NCI-H1105 treated with DMSO at 0.1 percent for 48 hours (cell line): ENCODE measurements around the gene TRIP6.
A peak's percentile ranks its signal among the peaks of the same experiment; 100 is the strongest.

Source experiments
- DNase-seq: peaks from one replicate; lab custom pipeline; 2025; lab: John Stamatoyannopoulos, UW

Gene TRIP6

DNA sequence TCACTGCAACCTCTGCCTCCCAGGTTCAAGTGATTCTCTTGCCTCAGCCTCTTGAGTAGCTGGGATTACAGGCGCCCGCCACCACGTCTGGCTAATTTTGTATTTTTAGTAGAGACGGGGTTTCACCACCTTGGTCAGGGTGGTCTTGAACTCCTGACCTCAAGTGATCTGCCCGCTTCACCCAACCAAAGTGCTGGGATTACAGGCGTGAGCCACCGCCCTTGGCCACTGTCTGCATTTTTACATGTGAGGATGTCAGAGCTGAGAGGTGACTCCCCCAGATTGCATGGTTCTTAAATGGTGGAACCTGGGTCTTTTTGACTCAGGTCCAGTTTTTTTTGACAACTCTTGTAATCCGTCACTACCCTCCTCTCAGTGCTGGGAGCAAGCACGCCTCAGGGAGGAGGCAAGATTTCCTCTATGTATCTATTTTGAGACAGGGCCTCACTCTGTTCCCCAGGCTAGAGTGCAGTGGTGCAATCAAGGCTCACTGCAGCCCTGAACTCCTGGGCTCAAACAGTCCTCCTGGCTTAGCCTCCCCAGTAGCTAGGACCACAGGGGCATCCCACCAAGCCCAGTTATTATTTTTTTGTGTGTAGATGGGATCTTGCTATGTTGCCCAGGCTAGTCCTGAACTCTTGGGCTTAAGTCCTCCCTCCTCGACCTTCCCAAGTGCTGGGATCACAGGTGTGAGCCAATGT is 6.6 kb downstream of the TRIP6 start:
- no peak for DNase-seq

DNA sequence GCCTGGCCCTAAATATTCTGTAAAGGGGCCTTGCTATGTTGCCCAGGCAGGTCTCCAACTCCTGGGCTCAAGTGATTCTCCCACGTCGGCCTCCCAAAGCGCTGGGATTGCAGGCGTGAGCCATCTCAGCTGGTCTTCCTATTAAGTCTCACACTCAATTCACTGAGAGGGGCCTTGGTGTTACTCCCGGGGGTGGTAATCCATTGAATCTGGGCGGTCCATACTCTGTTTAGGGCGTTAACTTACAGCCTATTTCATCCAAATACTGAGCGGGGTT is 7.1 kb downstream of the TRIP6 start:
- DNase-seq, result peak; percentile 46

DNA sequence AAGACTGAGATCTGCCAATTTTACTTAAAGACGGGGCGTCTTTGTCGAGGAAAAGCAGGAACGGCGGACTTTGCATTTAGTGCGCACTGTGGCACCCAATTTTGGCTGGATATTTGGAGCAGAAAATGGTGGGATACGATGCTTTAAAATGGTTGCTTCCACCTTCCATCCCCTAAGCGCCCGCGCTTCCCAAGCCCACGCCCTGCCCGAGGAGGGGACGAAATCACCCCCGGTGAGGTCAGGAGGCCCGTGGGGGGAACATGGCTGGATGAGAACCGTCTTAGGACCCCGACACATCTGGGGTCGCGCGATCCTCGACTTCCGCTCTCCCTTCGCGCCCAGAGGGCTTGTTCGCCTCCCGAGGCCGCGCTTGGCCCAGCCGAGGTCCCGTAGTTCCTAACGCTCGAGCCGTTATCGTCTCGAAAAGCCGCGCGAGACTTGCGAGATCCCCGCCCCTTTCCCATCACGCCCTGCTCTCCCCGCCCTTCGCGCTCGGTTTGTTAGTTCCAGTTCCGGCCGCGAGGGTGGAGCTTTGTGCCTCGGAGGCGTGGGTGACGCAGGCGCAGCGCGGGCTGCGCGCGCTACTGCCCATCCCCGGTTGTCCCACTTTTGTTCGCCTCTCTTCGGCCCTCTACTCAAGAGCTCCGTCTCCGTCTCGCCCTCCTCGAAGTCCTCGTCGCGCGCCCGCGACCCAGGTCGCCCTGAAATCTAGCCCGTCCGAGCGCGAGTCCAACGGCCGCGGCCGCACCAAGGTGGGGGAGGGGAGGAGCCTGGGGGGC is 7.6 kb downstream of the TRIP6 start, which contains the start of gene SRRT:
SRRT (plus strand) TSS at position 527 of the 779 bp plus-strand sequence. CDS start 488 bp downstream, outside the sequence.
- peak; percentile 97 for DNase-seq

DNA sequence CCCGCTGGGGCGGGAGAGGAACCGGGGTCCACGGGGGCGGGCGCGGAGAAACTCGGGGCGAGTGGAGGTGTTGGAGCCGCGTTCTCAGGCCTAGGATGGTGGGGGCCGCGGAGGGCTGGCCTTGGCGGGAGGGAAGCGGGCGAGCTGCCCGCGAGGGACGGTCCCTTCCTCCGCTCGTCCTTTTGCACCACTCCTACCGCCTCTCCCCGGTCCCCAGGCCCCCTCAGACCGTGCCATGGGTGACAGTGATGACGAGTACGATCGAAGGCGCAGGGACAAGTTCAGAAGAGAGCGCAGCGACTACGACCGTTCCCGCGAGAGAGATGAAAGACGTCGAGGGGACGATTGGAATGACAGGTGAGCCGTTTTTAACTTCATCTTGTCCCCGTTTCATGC is 8.2 kb downstream of the TRIP6 start:
- DNase-seq, result no peak

DNA sequence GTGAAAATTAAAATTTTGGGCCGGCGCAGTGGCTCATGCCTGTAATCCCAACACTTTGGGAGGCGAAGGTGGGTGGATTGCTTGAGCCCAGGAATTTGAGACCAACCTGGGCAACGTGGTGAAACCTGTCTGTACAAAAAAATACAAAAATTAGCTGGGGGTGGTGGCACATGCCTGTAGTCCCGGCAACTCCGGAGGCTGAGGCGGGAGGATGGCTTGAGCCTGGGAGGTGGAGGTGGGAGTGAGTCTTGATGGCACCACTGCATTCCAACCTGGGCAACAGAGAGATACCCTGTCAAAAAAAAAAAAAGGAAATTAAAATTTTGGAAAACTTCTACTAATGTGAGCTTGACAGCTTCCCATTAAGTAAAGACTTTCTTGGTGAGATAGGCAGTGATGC is 10.8 kb downstream of the TRIP6 start:
- no peak for DNase-seq

DNA sequence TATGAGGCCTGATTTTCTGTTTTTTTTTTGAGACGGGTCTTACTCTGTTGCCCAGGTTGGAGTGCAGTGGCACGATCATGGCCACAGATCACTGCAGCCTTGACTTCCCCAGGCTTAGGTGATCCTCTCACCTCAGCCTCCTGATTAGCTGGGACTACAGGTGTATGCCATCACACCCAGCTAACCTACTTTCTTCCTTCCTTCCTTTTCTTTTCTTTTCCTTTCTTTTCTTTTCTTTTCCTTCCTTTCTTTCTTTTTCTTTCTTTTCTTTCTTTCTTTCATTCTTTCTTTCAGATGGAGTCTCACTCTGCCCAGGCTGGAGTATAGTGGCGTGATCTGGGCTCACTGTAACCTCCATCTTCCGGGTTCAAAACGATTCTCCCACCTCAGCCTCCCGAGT is 11.5 kb downstream of the TRIP6 start:
- no peak for DNase-seq

DNA sequence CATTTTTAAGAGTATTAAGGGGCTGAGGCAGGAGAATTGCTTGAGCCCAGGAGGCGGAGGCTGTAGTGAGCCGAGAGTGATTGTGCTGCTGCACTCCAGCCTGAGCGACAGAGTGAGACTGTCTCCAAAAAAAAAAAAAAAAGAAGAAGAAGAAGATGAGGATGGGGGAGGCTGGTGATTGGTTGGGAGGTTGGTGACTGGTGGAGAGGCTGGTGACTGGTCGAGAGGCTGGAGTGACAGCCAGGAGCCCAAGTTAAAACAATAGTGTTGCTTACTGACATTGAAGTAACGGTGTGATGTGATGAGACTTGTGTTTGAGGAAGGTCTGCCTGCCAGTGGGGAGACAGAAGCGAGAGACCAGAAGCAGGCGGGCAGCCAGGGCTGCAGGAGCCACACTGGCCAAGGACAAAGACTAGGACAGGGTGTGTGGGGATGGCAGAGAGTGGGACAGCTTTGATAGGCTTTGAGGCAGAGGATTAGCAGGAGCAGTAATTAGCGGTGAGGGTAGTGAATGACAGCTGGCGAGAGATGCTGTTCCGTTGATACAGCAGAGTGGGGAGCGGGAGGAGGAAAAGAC is 12.6 kb downstream of the TRIP6 start:
- DNase-seq, result no peak

DNA sequence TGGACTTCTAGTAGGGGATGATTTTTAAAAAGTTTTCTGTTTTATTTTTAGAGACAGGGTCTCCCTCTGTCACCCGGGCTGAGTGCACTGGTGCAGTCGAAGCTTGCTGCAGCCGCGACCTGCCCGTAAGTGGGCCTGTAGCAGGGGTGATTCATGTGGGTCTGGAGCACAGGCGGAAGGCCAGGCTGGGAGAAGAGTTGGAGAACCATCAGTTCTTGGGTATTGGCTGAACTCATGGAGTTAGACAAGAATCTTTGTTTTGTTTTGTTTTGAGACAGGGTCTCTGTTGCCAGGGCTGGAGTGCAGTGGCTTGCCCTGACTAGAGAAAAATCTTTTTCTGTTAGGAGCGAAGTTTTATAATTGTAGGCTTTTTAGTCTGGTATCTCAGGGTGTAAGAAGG is 13.5 kb downstream of the TRIP6 start:
- DNase-seq, result no peak

DNA sequence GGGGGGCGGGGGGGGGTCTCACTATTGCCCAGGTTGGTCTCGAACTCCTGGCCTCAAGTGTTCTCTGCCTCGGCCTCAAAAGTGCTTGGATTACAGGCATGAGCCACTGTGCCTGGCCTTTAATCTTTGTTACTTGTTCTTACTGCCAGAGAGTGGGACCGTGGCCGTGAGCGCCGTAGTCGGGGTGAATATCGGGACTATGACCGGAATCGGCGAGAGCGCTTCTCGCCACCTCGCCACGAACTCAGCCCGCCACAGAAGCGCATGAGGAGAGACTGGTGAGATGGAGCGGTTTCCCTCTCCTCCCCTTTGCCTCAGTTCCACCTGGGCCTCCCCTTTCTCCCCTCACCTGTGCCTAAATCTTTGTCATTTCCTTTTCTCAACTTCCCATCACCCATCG is 13.9 kb downstream of the TRIP6 start:
- no peak for DNase-seq

DNA sequence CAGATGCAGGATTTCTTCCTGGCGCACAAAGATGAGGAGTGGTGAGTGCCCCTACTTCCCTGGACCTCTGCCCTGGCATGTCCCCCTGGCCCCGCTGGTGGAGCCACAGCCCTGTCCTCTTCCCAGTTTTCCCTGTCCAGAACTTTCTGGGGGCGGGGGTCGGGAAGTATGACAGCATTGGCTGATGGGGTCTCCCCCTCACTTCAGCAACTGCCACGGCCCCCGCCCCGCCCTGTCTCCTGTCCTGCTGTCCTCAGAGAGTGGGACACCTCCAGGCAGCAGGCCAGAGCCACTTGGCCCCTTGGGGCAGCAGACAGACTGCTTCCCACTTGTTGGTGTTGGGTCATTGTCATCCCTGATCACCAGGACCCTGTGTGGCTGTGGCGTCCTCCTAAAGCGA is 15.0 kb downstream of the TRIP6 start:
- no peak for DNase-seq

DNA sequence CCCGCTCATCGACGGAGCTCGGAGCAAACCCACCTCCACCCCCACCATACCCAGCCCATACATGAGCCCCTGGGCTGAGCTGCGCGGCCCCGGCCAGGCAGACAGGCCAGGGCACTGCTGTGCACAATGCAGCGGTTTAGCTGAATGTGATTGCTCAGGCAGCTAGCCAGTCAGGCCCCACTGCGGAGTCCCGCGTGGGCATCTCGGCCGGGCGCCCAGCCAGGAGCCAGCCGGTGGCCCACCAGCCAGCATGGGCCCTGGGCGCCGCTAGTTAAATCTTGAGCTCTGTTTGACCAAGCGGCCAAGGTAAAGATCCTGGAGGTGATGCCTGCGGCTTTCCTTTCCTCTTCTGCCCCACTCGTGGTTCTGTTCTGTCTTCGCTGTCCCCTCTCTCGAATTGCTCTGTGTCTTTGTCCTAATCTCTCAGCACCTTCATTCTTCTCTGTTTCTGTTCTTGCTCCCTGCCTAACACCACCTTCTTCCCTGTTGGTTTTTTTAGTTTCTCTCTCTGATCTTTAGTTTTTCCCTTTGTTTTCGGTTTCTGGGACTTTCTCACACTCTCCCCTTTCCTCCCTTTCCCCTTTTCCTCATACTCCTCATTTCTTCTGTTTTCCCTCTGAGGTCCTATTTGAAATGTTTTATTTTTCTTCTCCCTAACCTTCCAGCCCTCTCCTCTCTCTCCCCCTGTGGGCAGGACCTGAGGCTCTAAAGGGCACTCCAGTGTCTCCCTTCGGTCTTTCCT is 15.8 kb downstream of the TRIP6 start:
- DNase-seq, result no peak

DNA sequence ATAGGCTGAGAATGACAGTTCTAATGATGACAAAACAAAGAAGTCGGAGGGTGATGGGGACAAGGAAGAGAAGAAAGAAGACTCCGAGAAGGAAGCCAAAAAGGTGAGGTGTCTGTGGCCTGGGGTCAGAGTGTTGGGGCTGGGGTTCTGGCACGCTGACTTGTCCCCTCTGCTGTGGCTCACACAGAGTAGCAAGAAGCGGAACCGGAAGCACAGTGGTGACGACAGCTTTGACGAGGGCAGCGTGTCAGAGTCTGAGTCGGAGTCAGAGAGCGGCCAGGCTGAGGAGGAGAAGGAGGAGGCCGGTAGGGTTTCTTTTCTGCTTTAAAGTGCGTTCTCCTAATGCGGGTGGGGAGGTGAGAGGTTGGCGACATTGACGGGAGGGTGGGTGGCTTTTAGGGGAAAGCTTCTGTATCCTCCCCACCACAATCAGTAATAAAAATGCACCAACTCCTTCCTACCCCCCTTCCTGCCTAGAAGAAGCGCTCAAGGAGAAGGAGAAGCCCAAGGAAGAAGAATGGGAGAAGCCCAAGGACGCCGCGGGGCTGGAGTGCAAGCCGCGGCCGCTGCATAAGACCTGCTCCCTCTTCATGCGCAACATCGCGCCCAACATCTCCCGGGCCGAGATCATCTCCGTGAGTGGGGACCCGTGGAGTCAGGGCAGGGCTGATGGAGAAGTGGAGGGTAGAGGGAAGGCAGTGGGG is 17.7 kb downstream of the TRIP6 start:
- DNase-seq, result no peak

DNA sequence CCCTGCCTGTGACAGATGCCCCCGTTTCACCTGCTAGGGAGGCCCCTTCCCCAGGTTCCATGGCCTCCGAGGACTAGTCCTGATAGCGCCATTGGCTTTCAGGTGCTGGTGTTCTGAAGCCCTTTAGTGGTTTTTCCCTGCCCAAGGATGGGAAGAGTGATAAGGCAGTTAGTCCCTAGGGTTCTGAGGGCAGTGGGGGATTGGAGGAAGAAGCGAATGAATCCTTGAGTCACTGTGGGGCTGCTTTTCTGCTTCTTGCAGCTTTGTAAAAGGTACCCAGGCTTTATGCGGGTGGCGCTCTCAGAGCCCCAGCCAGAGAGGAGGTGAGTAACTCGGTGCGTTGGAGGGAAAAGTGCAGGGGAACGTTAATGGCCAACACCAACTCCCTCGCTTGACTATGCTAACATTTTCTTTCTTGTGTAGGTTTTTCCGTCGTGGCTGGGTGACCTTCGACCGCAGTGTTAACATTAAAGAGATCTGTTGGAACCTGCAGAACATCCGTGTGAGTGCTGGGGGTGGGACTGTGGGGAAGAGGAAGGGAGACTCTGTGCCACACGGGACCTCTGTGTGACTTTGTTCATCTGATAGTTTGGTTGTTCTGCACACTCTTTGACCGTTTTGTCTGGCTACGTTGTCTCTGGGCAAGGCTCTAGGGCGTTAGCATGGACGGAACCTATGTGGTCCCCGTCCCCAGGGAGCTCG is 18.4 kb downstream of the TRIP6 start:
- DNase-seq, result no peak

DNA sequence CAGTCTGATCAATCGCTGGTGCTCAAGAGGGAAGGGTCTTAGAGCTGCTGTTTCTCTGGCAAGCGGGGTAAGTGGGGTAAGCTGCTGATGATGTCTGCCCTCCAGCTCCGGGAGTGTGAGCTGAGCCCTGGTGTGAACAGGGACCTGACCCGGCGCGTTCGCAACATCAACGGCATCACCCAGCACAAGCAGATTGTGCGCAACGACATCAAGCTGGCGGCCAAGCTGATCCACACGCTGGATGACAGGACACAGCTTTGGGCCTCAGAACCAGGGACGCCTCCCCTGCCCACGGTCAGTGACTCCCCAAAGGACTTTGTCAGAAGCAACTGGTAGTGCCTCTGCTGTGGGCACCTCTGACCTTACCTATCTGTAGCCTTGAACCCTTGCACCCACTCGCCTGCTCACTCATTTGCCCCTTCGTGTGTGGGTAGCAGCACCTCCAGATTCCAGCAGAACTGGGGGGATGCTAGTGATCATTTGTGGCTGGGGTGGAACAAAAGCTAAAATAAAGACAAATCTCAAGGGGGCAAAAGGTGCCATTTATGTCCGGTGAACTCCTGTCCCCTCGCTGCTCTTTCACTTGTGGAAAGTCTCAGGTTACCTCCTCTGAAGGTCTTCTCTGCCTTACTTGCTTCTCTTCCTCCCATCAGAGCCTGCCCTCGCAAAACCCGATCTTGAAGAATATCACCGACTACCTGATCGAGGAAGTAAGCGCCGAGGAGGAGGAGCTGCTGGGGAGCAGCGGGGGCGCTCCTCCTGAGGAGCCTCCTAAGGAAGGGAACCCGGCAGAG is 19.2 kb downstream of the TRIP6 start:
- no peak for DNase-seq

DNA sequence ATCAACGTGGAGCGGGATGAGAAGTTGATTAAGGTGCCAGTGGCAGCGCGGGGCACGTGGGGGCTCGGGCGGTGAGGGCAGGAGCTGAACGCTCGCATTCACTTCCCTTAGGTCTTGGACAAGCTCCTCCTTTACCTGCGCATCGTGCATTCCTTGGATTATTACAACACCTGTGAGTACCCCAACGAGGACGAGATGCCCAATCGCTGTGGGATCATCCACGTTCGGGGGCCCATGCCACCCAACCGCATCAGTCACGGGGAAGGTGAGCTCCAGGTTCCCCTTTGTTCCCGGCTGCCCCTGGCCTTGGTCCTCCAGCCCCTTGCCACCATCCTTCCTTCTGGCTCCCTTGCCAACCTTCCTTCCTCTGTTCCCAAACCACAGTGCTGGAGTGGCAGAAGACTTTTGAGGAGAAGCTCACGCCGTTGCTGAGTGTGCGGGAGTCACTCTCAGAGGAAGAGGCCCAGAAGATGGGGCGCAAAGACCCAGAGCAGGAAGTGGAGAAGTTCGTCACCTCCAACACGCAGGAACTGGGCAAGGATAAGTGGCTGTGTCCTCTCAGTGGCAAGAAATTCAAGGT is 19.8 kb downstream of the TRIP6 start:
- DNase-seq, result no peak

DNA sequence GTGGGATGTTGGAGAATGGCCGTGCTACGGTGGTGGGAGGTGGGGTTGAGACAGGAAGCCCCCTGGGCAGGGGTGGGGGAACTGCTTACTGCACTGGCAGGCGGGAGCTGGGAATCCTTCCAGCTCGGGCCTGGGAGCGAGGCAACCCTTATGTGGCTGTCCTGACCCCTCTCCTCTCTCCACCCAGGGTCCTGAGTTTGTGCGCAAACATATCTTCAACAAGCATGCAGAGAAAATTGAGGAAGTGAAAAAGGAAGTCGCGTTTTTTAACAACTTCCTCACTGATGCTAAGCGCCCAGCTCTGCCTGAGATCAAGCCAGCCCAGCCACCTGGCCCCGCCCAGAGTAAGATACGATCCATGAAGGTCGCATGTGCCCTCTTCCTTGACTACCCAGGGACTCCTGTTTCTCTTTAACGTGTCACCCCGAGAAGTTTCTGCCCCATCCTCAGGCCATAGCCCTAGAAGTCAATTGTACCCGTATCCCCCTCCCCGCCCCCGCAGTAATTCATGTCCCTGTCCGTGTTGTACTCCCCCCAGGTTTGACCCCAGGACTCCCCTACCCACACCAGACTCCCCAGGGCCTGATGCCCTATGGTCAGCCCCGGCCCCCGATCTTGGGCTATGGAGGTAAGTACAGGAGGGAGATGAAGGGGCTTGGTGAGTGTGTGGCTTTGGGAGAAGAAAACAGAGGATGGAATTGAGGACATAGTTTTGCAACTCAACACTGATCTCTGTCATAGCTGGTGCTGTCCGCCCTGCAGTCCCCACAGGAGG is 20.5 kb downstream of the TRIP6 start:
- no peak for DNase-seq

DNA sequence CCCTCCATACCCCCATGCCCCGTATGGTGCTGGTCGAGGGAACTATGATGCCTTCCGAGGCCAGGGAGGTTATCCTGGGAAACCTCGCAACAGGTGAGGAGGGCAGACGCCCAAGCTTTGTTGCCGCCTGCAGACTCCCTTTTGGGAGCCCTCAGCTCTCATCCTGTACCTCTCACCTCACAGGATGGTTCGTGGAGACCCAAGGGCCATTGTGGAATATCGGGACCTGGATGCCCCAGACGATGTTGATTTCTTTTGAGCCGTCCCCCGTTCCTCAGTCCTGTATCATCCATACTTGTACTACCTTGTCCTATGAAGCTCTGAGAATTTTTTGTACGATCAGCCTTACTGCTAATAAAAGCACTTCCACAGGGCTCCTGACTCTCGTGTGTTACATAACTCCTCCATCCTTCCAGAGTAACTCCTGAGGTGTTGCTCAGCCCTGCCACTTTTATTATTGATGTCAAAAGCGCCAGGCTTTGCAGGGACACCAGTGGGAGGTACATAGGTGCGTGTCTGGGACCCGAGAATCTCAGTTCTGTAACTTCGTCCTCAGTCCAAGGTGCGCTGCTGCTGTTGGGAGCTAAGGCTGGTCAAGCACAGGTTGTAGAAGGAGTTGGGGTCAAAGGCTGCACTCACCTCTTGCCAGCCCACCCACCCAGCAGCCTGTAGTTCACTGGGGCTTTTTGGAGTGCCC is 21.3 kb downstream of the TRIP6 start:
- DNase-seq, result no peak

DNA sequence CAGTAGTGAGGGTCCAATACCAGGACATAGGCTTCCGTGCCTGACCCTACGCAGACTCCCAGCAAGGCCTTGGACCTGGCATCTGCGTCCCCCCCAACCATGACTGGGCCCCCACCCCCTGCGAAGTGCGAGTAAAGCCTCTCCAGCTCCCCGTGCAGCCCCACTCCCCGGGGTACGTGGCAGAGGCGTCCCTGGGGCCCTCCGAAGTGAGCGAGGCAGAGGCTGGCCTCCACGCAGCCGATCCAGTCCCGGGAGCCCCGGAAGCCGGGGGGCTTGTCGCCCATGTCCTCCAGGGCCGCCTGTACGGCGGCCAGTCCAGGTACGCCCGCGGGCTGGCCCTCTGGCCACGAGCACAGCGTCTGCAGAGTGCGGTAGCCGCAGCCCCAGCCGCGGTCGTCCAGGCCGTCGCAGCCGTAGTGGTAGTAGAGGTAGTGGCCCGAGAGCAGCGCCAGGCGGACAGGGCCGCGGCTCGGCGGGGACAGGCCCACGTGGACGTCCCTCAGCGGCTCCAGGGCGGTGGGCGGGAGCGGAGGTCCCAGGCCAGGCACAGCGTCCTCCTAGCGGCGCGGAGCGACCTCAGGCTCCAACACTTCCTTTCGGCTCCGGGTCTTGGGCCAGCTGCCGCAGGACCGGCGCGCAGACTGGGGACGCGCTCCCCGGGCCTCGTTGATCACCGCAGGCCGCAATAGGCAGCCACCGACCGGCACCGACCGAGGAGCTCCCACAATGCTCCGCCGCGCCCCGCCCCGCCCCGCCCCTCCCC is 22.0 kb downstream of the TRIP6 start, which contains the start of gene UFSP1:
UFSP1 (minus strand) TSS at position 728 of the 763 bp plus-strand sequence; CDS start at position 284, 444 bp downstream.
- DNase-seq, result no peak
